Stimulated activated CD4-positive, alpha-beta T cell treated with anti-CD3 and anti-CD28 coated beads, Interleukin-4, amount 100 ng/mL, for 48 hours (primary cell): ENCODE measurements around the gene SPNS1.
"Not testable (repeated sequence)": the region's sequence is repeated elsewhere in the genome, so short reads cannot be mapped to it uniquely, and the experiment has no call there.

Experiments used
- DNase-seq, 2 donors: peaks; one replicate each; pipeline ENCODE4 v3.0.0-alpha.2; 2020; ENCODE audit warnings: low read depth in 2 of 2

The SPNS1 gene

DNA sequence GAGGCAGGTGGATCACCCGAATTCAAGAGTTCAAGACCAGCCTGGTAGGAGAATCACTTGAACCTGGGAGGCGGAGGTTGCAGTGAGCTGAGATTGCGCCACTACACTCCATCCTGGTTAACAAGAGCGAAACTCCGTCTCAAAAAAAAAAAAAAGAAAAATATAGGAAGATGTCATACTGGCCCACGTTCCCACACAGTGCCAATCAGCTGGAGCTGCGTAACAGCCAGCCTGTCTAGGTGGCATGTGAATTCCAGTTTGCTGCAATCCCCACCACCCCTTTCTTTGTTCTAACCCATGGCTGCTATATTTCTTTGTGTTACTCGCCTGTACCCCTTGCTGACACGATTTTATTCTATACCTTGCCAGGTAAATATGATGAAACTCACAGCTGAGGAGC, 16.4 kb upstream of the SPNS1 start:
- no peak for DNase-seq

DNA sequence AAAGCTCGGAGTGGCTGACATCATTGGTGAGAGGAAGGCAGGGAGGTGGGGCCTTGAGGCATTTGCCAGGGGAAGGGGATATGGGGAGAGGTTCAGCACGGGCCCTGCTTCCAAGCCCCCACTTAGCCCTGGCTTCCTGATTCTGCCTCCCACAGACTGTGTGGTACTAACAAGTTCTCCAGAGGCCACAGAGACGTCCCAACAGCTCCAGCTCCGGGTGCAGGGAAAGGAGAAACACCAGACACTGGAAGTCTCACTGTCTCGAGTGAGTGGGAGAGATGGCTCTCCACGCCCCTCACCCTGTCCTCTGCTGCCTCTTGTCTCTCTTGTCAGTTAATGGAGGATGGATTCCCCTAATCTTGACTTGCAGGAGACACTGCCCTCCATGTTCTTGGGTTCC, 15.7 kb upstream of the SPNS1 start:
- DNase-seq = no peak

- no peak for DNase-seq
Measured at GRCh38 chr16:28964072-28964471, 10.5 kb upstream of the SPNS1 start.

- DNase-seq = no peak
Measured at GRCh38 chr16:28964496-28964895, 10.1 kb upstream of the SPNS1 start.

DNA sequence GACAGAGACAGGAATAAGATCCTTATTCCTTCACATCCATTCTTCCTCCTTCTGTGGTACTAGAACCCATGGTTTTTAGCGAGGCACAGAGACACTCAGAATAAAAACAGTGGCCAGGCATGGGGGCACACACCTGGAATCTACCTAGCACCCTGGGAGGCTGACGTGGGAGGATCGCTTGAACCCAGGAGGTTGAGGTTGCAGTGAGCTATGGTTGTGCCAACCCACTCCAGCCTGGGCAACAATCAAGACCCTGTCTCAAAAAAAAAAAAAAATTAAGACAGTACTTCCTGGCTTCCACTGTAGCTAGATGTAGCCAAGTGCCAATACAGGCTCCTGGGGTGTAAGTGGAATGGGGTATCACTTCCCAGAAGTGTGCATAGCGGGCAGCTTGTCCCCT, 7.4 kb upstream of the SPNS1 start:
- no peak for DNase-seq

- DNase-seq = not testable (repeated sequence)
Measured at GRCh38 chr16:28969696-28970095, 4.9 kb upstream of the SPNS1 start.

DNA sequence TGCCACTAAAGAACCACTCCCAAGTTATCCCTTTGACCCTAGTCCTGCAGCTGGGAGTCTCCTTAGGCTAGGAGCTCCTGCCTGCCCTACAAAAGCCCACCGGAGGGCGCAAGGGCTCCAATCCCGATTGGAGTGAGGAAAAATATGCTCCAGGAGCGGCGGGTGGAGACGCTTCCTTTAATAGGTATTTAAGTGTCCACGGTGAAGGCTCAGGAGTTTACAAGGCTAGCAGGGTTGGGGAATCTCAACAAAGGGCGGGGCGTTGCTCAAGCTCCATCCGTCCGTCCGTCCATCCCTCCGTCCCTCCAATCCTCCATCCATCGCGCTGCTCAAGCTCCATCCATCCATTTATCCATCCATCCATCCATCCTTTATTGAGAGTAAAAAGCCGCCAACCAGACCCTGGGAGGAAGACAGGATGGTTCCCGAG, 556 bp upstream of the SPNS1 start:
- DNase-seq = no peak

DNA sequence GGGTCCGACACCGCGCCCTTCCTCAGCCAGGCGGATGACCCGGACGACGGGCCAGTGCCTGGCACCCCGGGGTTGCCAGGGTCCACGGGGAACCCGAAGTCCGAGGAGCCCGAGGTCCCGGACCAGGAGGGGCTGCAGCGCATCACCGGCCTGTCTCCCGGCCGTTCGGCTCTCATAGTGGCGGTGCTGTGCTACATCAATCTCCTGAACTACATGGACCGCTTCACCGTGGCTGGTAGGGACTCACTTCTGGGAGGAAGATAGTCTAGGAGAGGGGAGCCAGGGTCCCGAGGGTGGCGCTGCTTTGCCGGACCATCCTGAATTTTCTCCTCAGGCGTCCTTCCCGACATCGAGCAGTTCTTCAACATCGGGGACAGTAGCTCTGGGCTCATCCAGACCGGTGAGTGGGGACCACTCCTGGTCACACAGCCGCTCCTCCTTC, 601 bp downstream of the SPNS1 start:
- DNase-seq = no peak

DNA sequence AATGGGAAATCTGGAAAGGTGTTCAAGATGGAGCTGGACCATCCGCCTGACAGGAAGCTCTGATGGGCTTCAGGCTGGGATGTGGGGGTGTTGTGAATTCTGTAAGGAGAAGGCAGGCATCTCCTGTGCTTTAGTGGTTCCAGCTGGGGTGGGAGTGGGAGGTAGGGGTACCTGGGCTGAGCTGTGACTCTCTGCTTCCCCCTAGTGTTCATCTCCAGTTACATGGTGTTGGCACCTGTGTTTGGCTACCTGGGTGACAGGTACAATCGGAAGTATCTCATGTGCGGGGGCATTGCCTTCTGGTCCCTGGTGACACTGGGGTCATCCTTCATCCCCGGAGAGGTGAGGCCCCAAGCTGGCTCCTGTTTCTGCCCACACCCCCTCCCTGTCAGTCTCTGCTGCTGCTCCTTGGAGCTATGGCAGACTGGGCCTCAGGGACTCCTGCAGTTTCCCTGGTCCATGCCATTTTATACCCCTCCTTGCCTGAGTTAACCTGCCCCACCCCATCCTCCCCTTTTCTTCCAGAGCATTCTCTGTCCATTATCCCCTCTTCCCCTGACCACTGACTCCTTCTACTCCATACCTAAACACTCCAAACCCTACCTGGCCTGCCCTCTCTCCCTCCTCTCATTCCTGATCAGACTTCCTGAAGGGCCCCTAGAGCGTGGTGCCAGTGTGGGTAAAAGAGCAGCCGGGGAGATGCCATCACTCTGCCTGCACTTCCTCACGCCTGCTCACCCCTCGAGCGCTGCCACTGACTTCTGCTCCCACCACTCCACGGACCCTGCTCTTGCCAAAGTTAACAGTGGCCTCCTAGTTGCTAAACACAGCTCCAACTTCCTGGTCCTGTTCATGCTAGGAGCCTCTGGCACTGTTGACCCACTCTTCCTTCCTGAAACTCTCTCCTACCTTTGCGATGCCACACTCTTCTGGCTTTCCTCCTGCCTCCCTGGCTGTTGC, 3.4 kb downstream of the SPNS1 start:
- DNase-seq = no peak

GRCh38 chr16:28980330-28980729, 5.8 kb downstream of the SPNS1 start:
- not testable (repeated sequence) for DNase-seq

GRCh38 chr16:28980929-28981328, 6.4 kb downstream of the SPNS1 start:
- DNase-seq = no peak

- peak; percentile 48 to 66 for DNase-seq
Measured at GRCh38 chr16:28981517-28981916, 6.9 kb downstream of the SPNS1 start.

DNA sequence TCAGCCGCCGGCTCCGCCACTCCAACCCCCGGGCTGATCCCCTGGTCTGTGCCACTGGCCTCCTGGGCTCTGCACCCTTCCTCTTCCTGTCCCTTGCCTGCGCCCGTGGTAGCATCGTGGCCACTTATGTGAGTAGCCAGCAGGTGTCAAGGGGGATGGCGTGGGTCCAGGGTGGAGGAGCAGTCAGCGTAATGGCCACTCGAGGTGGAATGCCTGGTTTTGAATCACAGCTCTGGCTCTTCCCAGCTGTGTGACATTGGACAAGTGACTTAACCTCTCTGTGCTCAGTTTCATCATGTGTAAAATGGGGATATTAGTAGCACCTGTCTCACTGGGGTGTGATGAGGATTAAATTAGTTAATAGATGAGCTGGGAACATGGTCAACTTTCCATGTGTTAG, 7.8 kb downstream of the SPNS1 start:
- no peak for DNase-seq

DNA sequence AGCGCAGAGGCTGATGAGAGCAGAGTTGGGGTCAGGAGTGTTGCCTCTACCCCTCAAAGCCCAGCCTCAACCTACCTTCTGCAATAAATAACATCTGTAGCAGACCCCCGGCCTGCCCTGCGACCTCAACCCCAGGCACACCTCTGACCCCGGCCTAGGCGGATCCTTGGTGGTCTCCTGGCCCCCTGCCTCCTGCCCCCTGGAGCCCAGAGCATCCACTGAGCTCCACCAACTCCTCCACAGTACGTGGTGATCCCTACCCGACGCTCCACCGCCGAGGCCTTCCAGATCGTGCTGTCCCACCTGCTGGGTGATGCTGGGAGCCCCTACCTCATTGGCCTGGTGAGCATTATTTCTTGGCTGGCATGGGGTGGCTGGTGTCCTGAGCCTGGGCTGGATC, 8.4 kb downstream of the SPNS1 start:
- DNase-seq = no peak

GRCh38 chr16:28983644-28984043, 9.1 kb downstream of the SPNS1 start:
- DNase-seq = no peak

GRCh38 chr16:28984091-28984490, 9.5 kb downstream of the SPNS1 start:
- no peak for DNase-seq

DNA sequence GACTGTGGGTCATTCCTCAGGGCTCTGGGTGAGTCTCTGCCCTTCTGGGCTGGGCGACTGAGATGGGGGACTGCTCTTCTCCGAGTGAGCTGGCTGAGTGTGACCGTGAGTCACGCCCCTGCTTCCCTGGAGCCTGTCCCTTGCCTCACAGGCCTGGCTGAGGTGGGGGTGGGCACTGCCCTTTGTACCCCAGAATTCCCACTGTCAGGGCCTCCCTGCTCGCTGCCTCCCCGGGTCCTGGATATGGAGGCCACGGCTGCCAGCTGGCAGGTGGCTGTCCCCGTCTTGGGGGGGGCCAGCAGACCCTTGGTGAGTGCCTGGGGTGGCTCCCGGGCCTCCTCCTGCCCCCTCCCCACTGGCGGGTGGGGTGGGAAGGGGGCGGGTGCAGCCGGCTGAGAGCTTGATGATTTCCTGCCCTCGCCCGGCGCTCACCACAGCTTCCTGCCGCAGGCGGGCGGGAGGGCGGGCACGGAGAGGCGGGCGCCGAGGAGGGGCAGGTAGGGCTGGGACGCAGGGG, 10.1 kb downstream of the SPNS1 start, which contains the start of gene LAT:
LAT (plus strand) TSS at position 434 of the 517 bp plus-strand sequence. CDS start 366 bp downstream, outside the sequence.
- peak; percentile 61 to 70 for DNase-seq

GRCh38 chr16:28985211-28986041, 10.8 kb downstream of the SPNS1 start:
- DNase-seq = no peak

DNA sequence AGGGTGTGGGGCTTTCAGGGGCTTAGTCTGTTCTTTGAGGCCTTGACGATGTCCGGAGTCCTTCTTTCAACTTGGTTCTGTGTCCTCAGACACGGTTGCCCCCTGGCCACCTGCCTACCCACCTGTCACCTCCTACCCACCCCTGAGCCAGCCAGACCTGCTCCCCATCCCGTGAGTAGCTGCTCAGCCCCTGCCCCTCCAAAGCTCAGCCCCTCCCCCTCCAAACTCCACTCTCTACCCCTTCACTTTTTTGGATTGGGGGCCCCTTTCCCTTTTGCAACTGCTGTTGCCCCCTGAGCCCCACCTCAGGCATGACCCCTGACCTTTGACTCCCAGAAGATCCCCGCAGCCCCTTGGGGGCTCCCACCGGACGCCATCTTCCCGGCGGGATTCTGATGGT, 11.5 kb downstream of the SPNS1 start:
- DNase-seq = no peak

DNA sequence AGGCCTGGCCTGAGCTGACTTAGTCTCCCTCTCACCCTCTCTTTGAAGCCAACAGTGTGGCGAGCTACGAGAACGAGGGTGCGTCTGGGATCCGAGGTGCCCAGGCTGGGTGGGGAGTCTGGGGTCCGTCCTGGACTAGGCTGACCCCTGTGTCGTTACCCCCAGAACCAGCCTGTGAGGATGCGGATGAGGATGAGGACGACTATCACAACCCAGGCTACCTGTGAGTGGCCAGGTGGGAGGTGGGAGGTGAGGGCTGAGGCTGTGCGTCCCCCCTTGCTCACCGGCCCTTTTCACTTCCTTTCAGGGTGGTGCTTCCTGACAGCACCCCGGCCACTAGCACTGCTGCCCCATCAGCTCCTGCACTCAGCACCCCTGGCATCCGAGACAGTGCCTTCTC, 11.9 kb downstream of the SPNS1 start:
- DNase-seq = no peak

- no peak for DNase-seq
Measured at GRCh38 chr16:28987170-28987853, 12.7 kb downstream of the SPNS1 start.

GRCh38 chr16:28989363-28989762, 14.8 kb downstream of the SPNS1 start:
- no peak for DNase-seq
